Neural progenitor cell (in vitro differentiated cells): ENCODE results near the gene TMEM131L.

ENCODE experiments used
- EZH2 ChIP-seq: fragments of 200-600 bp; sonication (generic); IDR thresholded peaks from 2 replicates; pipeline ENCODE4 v1.6.1; 2017; ENCODE audit warnings: antibody characterized with exemption, mild to moderate bottlenecking, moderate library complexity
- TF ChIP-seq, protein P1 (sequence below): fragments of 200-600 bp; sonication (generic); IDR thresholded peaks from 2 replicates; pipeline ENCODE4 v1.5.1; 2017; ENCODE audit warnings: antibody characterized with exemption, mild to moderate bottlenecking

DNA sequence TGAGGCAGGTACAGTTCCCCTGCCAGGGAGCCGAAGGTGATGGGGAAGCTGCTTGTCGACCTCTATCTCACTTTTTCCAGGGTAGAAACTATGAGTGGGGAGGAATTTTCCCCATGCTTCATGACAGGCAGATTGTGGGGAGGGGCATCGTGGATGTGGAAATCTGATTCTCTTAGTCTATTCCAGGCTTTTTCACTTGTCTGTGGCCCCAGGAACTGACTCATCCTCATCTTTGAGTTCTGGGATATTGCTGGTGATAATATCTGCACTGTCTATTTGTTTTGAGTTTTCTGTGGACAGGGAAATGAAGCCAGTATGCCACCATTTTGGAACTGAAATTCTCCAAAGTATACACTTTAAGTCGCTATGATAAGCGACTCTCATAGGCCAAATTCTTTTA is 210.3 kb downstream of the TMEM131L start:
- TF ChIP-seq, protein P1, sequence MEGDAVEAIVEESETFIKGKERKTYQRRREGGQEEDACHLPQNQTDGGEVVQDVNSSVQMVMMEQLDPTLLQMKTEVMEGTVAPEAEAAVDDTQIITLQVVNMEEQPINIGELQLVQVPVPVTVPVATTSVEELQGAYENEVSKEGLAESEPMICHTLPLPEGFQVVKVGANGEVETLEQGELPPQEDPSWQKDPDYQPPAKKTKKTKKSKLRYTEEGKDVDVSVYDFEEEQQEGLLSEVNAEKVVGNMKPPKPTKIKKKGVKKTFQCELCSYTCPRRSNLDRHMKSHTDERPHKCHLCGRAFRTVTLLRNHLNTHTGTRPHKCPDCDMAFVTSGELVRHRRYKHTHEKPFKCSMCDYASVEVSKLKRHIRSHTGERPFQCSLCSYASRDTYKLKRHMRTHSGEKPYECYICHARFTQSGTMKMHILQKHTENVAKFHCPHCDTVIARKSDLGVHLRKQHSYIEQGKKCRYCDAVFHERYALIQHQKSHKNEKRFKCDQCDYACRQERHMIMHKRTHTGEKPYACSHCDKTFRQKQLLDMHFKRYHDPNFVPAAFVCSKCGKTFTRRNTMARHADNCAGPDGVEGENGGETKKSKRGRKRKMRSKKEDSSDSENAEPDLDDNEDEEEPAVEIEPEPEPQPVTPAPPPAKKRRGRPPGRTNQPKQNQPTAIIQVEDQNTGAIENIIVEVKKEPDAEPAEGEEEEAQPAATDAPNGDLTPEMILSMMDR = no peak
- no peak for TF ChIP-seq EZH2
